GM19328 (cell line): ENCODE measurements around the gene KSR2.

Experiments
- ATAC-seq: cut with Tn5 transposase; IDR thresholded peaks from one replicate; pipeline ENCODE4 v1.9.1; 2021; ENCODE audit warnings: mild to moderate bottlenecking, moderate library complexity; ENCODE audit not compliant: unreplicated experiment

KSR2 gene

GRCh38 chr12:117430246-117430645 lies 538.5 kb downstream of the KSR2 start:
- no peak for ATAC-seq

DNA sequence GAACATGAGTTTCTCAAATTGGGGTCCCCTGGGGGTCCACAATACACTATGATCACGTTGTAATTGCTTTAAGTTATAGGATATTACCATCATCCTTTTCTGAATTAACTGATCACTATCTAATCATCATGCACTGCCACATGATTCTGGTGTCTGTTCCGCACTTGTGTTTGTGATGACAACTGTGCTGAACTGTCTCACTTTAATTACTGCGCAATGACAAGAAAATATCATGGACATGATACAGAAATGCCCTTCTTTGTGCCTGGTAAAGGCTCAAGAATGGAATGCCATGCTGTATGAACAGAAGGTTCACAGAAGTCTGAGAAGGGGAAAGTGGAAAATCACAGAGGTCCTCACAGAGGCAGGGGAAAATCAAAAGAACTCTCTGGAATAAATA lies 541.6 kb downstream of the KSR2 start:
- ATAC-seq: no peak

GRCh38 chr12:117421987-117422386 lies 546.8 kb downstream of the KSR2 start:
- ATAC-seq: no peak

DNA sequence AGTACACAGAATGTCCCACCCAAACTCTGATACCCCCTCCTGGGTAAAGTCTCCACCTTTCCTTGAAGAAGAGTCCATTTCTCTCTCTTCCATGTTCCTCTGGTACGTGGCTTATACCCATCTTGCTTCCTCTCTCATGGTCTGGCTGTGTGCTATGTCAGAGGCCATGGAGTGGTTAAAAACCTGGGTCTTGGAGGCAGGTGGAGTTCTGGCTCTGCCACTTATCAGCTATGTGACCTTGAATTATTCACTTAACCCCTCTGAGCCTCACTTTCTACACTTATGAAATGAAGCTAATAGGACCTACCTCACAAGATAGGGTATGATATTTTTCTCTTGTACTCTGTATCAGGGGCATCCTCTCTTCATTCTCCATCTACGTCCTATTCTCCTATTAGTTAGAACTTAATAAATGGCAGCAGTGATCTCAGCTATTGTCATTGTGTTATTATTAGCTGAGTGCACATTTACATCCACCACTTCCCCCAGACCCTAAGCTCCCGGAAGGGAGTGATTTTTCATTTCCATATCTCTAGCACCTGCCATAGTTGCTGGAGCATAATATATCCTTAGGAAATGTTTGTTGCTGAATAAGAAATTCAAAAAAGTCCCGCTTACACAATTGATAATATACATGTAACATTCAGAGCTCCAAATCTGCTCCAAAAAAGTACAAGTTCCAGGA lies 547.6 kb downstream of the KSR2 start:
- ATAC-seq: no peak

DNA sequence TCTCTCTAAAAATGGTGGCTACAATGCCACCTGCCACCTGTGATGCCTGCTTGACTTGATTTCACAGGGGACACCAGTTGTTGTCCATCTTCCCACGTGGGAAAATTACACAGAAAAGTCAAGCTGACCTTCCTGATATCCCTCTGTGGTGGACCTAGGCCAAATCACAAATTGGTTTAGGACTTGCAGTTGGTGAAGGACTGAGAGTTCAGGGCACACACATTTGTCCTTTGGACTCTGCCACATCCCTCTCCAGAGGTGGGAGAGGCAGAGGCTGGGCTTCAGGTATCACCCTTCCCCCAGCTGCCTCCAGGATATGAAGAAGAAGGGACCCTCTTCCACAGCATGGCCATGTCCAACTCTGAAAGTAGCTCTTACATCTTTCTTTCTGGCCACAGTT lies 551.8 kb downstream of the KSR2 start:
- no peak for ATAC-seq

DNA sequence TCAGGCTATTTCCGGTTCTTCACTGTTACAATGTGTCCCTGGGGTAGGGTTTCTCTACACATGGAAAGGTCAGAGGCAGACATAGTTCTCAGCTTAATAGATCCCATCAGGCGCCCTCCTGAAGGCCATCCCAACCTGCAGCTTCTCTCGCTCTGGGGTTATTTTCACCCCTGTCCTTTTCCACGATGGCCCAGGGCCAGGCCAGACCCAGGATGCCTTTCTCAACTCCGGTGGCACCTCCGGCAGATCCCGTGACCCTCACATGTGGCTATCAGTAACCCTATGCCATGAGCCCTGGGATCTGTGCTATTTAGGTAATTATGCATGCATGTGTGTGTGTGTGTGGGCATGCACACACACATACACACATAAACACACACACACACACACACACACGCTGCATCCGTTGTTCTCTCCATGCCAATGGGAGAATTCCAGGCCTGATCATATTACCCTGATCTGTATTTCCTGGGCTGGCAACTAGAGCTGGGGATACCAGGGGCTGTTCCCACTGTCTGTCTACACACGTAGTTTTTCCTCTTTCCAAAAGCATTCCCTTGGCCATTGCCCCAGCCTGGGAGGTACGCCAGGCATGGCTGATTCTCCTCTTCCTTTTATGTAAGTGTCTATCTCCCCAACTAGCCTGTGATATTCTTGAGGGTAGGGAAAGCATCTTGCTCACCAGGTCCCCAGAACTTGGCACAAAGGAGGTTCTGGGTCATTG lies 556.2 kb downstream of the KSR2 start:
- no peak for ATAC-seq

- no peak for ATAC-seq
Measured at GRCh38 chr12:117409286-117409685, 559.5 kb downstream of the KSR2 start.

GRCh38 chr12:117408161-117408791 lies 560.5 kb downstream of the KSR2 start:
- ATAC-seq: no peak

DNA sequence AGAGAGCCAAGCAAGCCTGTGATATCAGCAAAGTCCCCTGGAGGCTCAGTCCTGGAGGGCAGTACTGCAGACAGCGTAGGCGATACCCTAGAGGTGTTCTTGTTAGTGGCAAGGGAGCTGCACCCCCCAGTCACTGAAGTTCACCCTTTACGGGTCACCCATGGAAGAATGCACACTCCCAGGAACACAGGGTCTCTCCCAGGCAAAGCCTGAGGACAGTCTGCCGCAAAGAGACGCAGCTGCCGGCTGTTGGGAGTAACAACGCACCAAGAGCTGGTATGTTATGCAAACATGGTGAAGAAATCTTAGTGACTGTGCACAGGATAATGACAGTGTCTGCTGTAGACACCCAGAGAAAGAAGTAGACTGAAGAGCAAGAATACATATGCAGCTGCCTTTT lies 563.9 kb downstream of the KSR2 start:
- ATAC-seq: no peak

DNA sequence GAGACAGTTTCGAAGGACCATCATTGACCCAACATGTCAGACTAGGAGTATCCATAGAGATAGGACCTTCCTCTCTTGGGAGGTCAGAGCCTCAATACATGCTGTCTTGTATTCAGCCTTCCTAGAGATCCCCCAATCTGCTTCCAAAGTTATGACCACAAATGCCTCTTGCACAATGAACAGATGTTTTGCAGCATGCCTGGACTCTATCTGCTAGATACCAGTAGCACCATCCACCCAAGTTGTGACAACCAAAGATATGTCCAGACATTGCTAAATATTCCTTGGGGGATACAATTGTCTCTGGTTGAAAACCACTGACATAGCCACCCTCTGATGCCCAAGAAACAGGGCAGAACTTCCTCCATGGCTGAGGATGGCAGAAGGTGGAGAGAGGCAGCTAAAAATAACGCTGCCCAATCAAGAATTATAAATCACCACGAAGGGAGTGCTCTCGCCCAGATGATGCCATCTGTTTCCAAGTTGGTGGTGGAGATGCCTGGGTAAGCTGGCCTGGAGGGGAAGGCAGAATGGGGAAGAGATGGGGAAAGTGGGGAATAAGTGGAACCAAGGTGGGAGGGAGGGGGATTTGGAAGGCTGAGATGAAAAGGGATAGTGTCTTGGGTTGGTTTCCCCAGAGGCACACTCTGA lies 564.5 kb downstream of the KSR2 start:
- no peak for ATAC-seq

GRCh38 chr12:117403586-117404139 lies 565.1 kb downstream of the KSR2 start:
- ATAC-seq: no peak
